HCT116 (cell line): ENCODE measurements around the gene CCDC179.

Experiments used
- EZH2 ChIP-seq: fragments of 200-600 bp; sonication (generic); IDR thresholded peaks from 2 replicates; pipeline ENCODE4 v1.6.1; 2017; ENCODE audit warnings: antibody characterized with exemption, mixed run types
- EZH2phosphoT487 ChIP-seq: fragments of 200-600 bp; IDR thresholded peaks from 2 replicates; pipeline ENCODE4 v1.6.1; 2018; ENCODE audit warnings: antibody characterized with exemption, borderline replicate concordance
- POLR2A ChIP-seq: IDR thresholded peaks from 2 replicates; pipeline ENCODE4 v1.7.0; 2011; ENCODE audit warnings: borderline replicate concordance; ENCODE audit not compliant: insufficient read depth, insufficient read length; ENCODE audit errors: extremely low read depth
- POLR2AphosphoS5 ChIP-seq: IDR thresholded peaks from 2 replicates; pipeline ENCODE4 v1.6.1; 2011; ENCODE audit warnings: mild to moderate bottlenecking, low read depth, low read length, moderate library complexity
- RAD21 ChIP-seq: IDR thresholded peaks from 2 replicates; pipeline ENCODE4 v1.6.1; 2012; ENCODE audit warnings: low read depth, mild to moderate bottlenecking
- SIN3A ChIP-seq: IDR thresholded peaks from 2 replicates; pipeline ENCODE4 v1.6.1; 2012; ENCODE audit warnings: low read depth
- SRF ChIP-seq: IDR thresholded peaks from 2 replicates; pipeline ENCODE4 v1.6.1; 2012; ENCODE audit warnings: low read depth
- YY1 ChIP-seq: IDR thresholded peaks from 2 replicates; pipeline ENCODE4 v1.6.1; 2011; ENCODE audit warnings: low read length, low read depth, moderate library complexity, mild to moderate bottlenecking; ENCODE audit not compliant: insufficient replicate concordance; ENCODE audit errors: extremely low read depth
- ZNF274 ChIP-seq: fragments of 200-500 bp; sonication (Bioruptor generic); IDR thresholded peaks from 2 replicates; pipeline ENCODE4 v1.6.1; 2014; ENCODE audit warnings: mild to moderate bottlenecking, low read depth, low read length, inconsistent platforms
- TF ChIP-seq, protein P1 (sequence below), 3 experiments: fragments of 200-600 bp in 1 of 3; sonication (generic) in 1 of 3; IDR thresholded peaks in 2 of 3; conservative IDR thresholded peaks in 1 of 3; 2 replicates each; pipeline ENCODE4 v1.5.1; 2012 to 2017; ENCODE audit warnings: low read depth in 2 of 3, low read length in 2 of 3, antibody characterized with exemption in 1 of 3, borderline replicate concordance in 1 of 3, control low read depth in 1 of 3, mild to moderate bottlenecking in 1 of 3, mixed read lengths in 1 of 3, mixed run types in 1 of 3, moderate library complexity in 1 of 3; ENCODE audit not compliant: insufficient read depth in 1 of 3
- TF ChIP-seq, protein P2 (sequence below): IDR thresholded peaks from 2 replicates; pipeline ENCODE4 v1.6.1; 2012
- TF ChIP-seq, protein P3 (sequence below): IDR thresholded peaks from 2 replicates; pipeline ENCODE4 v1.6.1; 2012; ENCODE audit warnings: low read depth

DNA sequence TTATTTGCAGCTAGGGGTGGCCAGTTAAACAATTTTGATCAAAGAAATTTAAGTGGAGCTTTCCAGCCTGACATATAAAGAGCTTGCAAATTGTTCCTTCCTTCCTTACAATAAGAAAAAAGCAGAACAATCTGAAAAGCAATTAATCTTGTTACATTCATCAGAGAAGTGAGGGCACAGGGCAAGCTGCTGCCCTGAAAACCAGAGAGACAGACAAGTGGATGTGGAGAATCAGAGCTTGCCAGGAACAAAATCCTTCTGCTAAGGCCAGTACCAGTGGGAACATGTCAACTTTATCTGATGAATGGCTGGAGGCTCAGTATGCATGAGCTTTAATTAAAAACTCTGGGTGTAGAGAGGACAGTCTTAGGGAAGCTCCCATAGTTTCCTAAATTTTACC is 8.8 kb downstream of the CCDC179 start:
- TF ChIP-seq, protein P1, sequence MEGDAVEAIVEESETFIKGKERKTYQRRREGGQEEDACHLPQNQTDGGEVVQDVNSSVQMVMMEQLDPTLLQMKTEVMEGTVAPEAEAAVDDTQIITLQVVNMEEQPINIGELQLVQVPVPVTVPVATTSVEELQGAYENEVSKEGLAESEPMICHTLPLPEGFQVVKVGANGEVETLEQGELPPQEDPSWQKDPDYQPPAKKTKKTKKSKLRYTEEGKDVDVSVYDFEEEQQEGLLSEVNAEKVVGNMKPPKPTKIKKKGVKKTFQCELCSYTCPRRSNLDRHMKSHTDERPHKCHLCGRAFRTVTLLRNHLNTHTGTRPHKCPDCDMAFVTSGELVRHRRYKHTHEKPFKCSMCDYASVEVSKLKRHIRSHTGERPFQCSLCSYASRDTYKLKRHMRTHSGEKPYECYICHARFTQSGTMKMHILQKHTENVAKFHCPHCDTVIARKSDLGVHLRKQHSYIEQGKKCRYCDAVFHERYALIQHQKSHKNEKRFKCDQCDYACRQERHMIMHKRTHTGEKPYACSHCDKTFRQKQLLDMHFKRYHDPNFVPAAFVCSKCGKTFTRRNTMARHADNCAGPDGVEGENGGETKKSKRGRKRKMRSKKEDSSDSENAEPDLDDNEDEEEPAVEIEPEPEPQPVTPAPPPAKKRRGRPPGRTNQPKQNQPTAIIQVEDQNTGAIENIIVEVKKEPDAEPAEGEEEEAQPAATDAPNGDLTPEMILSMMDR (IDR thresholded peaks at IDR 0.05 in 2 of 3, conservative IDR thresholded peaks at IDR 0.05 in 1 of 3; ENCODE audit: borderline replicate concordance in 1 of 3, insufficient read depth in 1 of 3, low read depth in 2 of 3, low read length in 2 of 3) = no peak
- no peak for TF ChIP-seq SIN3A
- no peak for TF ChIP-seq YY1
- no peak for TF ChIP-seq POLR2A
- no peak for TF ChIP-seq ZNF274
- TF ChIP-seq RAD21 = no peak
- TF ChIP-seq, protein P2, sequence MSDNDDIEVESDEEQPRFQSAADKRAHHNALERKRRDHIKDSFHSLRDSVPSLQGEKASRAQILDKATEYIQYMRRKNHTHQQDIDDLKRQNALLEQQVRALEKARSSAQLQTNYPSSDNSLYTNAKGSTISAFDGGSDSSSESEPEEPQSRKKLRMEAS = no peak
- TF ChIP-seq EZH2 = no peak
- no peak for TF ChIP-seq SRF
- TF ChIP-seq EZH2phosphoT487 = no peak
- TF ChIP-seq, protein P3, sequence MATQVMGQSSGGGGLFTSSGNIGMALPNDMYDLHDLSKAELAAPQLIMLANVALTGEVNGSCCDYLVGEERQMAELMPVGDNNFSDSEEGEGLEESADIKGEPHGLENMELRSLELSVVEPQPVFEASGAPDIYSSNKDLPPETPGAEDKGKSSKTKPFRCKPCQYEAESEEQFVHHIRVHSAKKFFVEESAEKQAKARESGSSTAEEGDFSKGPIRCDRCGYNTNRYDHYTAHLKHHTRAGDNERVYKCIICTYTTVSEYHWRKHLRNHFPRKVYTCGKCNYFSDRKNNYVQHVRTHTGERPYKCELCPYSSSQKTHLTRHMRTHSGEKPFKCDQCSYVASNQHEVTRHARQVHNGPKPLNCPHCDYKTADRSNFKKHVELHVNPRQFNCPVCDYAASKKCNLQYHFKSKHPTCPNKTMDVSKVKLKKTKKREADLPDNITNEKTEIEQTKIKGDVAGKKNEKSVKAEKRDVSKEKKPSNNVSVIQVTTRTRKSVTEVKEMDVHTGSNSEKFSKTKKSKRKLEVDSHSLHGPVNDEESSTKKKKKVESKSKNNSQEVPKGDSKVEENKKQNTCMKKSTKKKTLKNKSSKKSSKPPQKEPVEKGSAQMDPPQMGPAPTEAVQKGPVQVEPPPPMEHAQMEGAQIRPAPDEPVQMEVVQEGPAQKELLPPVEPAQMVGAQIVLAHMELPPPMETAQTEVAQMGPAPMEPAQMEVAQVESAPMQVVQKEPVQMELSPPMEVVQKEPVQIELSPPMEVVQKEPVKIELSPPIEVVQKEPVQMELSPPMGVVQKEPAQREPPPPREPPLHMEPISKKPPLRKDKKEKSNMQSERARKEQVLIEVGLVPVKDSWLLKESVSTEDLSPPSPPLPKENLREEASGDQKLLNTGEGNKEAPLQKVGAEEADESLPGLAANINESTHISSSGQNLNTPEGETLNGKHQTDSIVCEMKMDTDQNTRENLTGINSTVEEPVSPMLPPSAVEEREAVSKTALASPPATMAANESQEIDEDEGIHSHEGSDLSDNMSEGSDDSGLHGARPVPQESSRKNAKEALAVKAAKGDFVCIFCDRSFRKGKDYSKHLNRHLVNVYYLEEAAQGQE = no peak
- no peak for TF ChIP-seq POLR2AphosphoS5
